ENCODE results near the gene CNTNAP3. TPM values are rescaled to one million over a fixed set of nuclear protein-coding genes. Genes with fewer than 3 reads are reported as not detected.
"Not testable (repeated sequence)": the region's sequence is repeated elsewhere in the genome, so short reads cannot be mapped to it uniquely, and the experiment has no call there.

The CNTNAP3 gene
- 1.5 TPM for polyA plus RNA-seq (ENCODE audit: insufficient read length)

- not testable (repeated sequence) for DNase-seq
These were observed at the start of gene CNTNAP3 for GRCh38 chr9:39287980-39288379. CNTNAP3 (minus strand) TSS chr9:39288167; CDS start chr9:39288064, 103 bp downstream.

- not testable (repeated sequence) for DNase-seq
These were observed 8.0 kb downstream of the CNTNAP3 start for GRCh38 chr9:39279995-39280394.

- DNase-seq = not testable (repeated sequence)
These were observed 45.5 kb downstream of the CNTNAP3 start for GRCh38 chr9:39242513-39242912.

GRCh38 chr9:39232130-39232991 lies 55.6 kb downstream of the CNTNAP3 start:
- not testable (repeated sequence) for DNase-seq

GRCh38 chr9:39215976-39216375 lies 72.0 kb downstream of the CNTNAP3 start:
- not testable (repeated sequence) for DNase-seq

GRCh38 chr9:39209773-39210172 lies 78.2 kb downstream of the CNTNAP3 start:
- not testable (repeated sequence) for DNase-seq

GRCh38 chr9:39206643-39207042 lies 81.3 kb downstream of the CNTNAP3 start:
- DNase-seq = not testable (repeated sequence)

GRCh38 chr9:39205842-39206241 lies 82.1 kb downstream of the CNTNAP3 start:
- not testable (repeated sequence) for DNase-seq

- DNase-seq = not testable (repeated sequence)
These were observed 87.6 kb downstream of the CNTNAP3 start for GRCh38 chr9:39200412-39200811.

- not testable (repeated sequence) for DNase-seq
These were observed 89.8 kb downstream of the CNTNAP3 start for GRCh38 chr9:39198000-39198709.

GRCh38 chr9:39171370-39171769 lies 116.6 kb downstream of the CNTNAP3 start:
- not testable (repeated sequence) for DNase-seq

GRCh38 chr9:39157714-39158113 lies 130.3 kb downstream of the CNTNAP3 start:
- DNase-seq = not testable (repeated sequence)

GRCh38 chr9:39132826-39133552 lies 155.0 kb downstream of the CNTNAP3 start:
- not testable (repeated sequence) for DNase-seq

- DNase-seq = not testable (repeated sequence)
These were observed 166.6 kb downstream of the CNTNAP3 start for GRCh38 chr9:39121401-39121800.

GRCh38 chr9:39111746-39112145 lies 176.2 kb downstream of the CNTNAP3 start:
- not testable (repeated sequence) for DNase-seq

- no peak for DNase-seq
These were observed 179.8 kb downstream of the CNTNAP3 start for GRCh38 chr9:39108145-39108544.

GRCh38 chr9:39097208-39097607 lies 190.8 kb downstream of the CNTNAP3 start:
- DNase-seq = not testable (repeated sequence)

GRCh38 chr9:39085311-39085710 lies 202.7 kb downstream of the CNTNAP3 start:
- not testable (repeated sequence) for DNase-seq

- DNase-seq = not testable (repeated sequence)
These were observed 205.4 kb downstream of the CNTNAP3 start for GRCh38 chr9:39082574-39082973.

- DNase-seq = not testable (repeated sequence)
These were observed 207.9 kb downstream of the CNTNAP3 start for GRCh38 chr9:39080081-39080480.

- DNase-seq = not testable (repeated sequence)
These were observed 209.2 kb downstream of the CNTNAP3 start for GRCh38 chr9:39078621-39079256.

- DNase-seq = not testable (repeated sequence)
These were observed 214.4 kb downstream of the CNTNAP3 start for GRCh38 chr9:39073537-39073936.

All from hindlimb muscle (tissue), 1 donor.